Muscle layer of colon (tissue), 2 donors: ENCODE data around the gene WDR26.

Experiments used
- H3K27ac ChIP-seq: one replicate; pipeline ENCODE4 v1.7.0; 2013; ENCODE audit warnings: low read depth, mild to moderate bottlenecking, low read length, moderate library complexity
- H3K27me3 ChIP-seq, 2 donors: one replicate each; pipeline ENCODE4 v1.7.0; 2013; ENCODE audit warnings: low read length in 2 of 2, mild to moderate bottlenecking in 2 of 2; ENCODE audit not compliant: insufficient read depth in 2 of 2, control insufficient read depth in 1 of 2
- H3K36me3 ChIP-seq: one replicate; pipeline ENCODE4 v1.7.0; 2013; ENCODE audit warnings: mild to moderate bottlenecking, low read length; ENCODE audit not compliant: insufficient read depth
- H3K4me1 ChIP-seq: one replicate; pipeline ENCODE4 v1.7.0; 2013; ENCODE audit warnings: mild to moderate bottlenecking, low read length; ENCODE audit not compliant: insufficient read depth
- H3K4me3 ChIP-seq, 2 donors: one replicate each; pipeline ENCODE4 v1.7.0; 2013; ENCODE audit warnings: low read length in 2 of 2, low read depth in 1 of 2, mild to moderate bottlenecking in 1 of 2, moderate library complexity in 1 of 2
- H3K9ac ChIP-seq: one replicate; pipeline ENCODE4 v1.7.0; 2013; ENCODE audit warnings: low read length
- H3K9me3 ChIP-seq: one replicate; pipeline ENCODE4 v1.7.0; 2013; ENCODE audit warnings: mild to moderate bottlenecking, low read length
- donor health status: abdominal sarcoma.
- donor health status: Adenocarcinoma of cecum.

WDR26 gene

GRCh38 chr1:224387943-224388342, 46.7 kb downstream of the WDR26 start:
- no peaks in the 10 kb centered on the region for H3K9me3 ChIP-seq
- H3K36me3 ChIP-seq: peaks cover 37% of the 10 kb centered on the region
- no peak overlapping the region for H3K27ac ChIP-seq
- H3K27me3 ChIP-seq: no peaks in the 10 kb centered on the region
- H3K4me1 ChIP-seq: no peaks in the 10 kb centered on the region
- H3K9ac ChIP-seq: no peak overlapping the region
- no peak overlapping the region for H3K4me3 ChIP-seq

- no peak overlapping the region for H3K4me3 ChIP-seq
- peaks cover 37% of the 10 kb centered on the region for H3K36me3 ChIP-seq
- H3K9ac ChIP-seq: no peak overlapping the region
- no peaks in the 10 kb centered on the region for H3K27me3 ChIP-seq
- H3K27ac ChIP-seq: no peak overlapping the region
- no peaks in the 10 kb centered on the region for H3K9me3 ChIP-seq
- H3K4me1 ChIP-seq: no peaks in the 10 kb centered on the region
Measured at GRCh38 chr1:224387302-224387912, 47.2 kb downstream of the WDR26 start.

- no peak overlapping the region for H3K4me3 ChIP-seq
- no peak overlapping the region for H3K27ac ChIP-seq
- H3K4me1 ChIP-seq: no peaks in the 10 kb centered on the region
- no peak overlapping the region for H3K9ac ChIP-seq
- H3K36me3 ChIP-seq: peaks cover 26% of the 10 kb centered on the region
- no peaks in the 10 kb centered on the region for H3K27me3 ChIP-seq
- no peaks in the 10 kb centered on the region for H3K9me3 ChIP-seq
Measured at GRCh38 chr1:224383218-224383617, 51.4 kb downstream of the WDR26 start.

DNA sequence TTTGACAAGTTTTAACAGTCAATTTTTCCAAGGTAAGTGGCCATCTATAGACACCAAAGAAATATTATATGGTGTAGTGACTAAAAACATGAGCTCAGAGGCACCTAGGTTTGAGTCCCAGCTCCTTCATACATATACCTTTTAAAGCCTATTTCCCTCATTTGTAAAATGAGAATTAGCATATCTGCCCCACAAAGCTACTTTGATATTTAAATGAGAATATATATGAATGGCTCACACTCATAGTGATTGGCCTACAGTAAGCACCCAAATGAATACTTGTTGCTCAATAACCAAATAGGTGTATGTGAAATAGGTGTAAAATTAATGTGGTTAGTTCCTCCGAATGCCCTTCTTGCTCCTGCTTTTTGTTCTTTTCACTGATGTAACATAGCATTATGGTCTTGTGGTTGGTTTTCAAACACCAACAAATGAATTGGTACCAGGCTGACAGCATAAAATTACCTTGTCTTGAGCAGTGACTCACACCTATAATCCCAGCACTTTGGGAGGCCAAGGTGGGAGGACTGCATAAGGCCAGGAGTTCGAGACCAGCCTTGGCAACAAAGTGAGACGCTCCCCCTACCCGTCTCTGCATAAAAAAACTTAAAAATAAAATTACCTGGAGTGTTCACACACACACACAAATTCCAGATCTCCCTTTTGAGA, 52.6 kb downstream of the WDR26 start:
- no peaks in the 10 kb centered on the region for H3K9me3 ChIP-seq
- no peaks in the 10 kb centered on the region for H3K27me3 ChIP-seq
- H3K9ac ChIP-seq: no peak overlapping the region
- no peak overlapping the region for H3K27ac ChIP-seq
- H3K4me1 ChIP-seq: no peaks in the 10 kb centered on the region
- H3K4me3 ChIP-seq: no peak overlapping the region
- peaks cover 28% of the 10 kb centered on the region for H3K36me3 ChIP-seq

DNA sequence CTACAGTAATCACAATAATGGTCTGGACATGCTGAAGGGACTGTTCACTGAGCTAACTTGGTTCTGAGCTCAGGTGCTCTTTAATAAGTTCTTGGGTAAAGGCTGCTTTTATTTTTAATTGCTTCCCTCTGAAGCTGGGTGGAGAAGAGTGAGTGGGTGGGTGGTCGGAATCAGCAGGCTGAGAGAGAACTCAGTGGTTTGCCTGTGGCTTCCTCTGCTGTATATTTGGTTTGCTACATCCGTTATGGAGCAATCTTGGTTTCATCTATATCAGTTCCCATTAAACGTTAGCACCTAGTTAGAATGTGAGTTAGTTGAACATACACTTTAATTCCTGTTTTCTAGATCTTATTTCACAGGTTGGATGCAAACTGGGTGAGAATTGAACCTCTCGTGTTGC, 54.6 kb downstream of the WDR26 start:
- no peak overlapping the region for H3K4me3 ChIP-seq
- H3K9me3 ChIP-seq: no peaks in the 10 kb centered on the region
- no peak overlapping the region for H3K27ac ChIP-seq
- peaks cover 41% of the 10 kb centered on the region for H3K36me3 ChIP-seq
- H3K27me3 ChIP-seq: no peaks in the 10 kb centered on the region
- H3K9ac ChIP-seq: no peak overlapping the region
- H3K4me1 ChIP-seq: no peaks in the 10 kb centered on the region

DNA sequence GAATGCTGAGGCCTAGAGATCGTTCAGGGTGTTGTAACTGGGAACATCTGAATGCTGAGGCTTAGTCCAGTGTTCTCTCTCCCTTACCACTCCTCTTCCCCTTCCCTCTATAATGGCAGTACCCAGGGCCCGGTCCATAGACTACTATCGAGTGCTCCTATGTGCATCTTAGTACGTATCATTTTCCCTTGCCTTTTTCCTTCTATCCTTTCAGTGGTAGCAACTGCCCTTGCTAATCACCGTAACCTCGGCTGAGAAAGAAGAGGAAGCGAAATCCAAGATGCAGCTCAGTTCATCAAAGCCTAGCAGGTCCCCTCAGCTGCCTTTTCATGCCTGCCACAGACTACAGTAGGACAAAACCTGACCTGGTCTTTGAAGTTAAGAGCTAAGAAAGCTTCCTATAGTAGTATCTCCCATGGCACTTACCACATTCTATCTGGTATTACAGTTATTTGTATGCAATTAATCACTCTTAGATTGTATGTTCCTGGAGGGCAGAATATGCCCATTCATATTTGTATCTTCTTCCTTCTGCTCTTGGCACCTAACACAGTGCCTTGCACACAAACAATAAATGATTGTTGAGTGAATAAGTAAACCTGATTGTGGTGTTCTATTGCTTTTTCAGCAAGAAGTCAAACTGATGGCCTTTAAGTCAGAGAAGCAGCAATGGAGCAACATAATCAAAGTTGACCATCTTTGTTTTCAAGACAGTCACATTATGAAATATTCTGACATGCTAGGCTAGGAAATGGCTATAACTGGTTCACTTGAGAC, 55.6 kb downstream of the WDR26 start:
- H3K9me3 ChIP-seq: no peaks in the 10 kb centered on the region
- H3K9ac ChIP-seq: no peak overlapping the region
- H3K4me1 ChIP-seq: no peaks in the 10 kb centered on the region
- peaks cover 47% of the 10 kb centered on the region for H3K36me3 ChIP-seq
- H3K27ac ChIP-seq: no peak overlapping the region
- H3K27me3 ChIP-seq: no peaks in the 10 kb centered on the region
- no peak overlapping the region for H3K4me3 ChIP-seq

- no peak overlapping the region for H3K9ac ChIP-seq
Measured at GRCh38 chr1:224377676-224378006, 57.0 kb downstream of the WDR26 start.

DNA sequence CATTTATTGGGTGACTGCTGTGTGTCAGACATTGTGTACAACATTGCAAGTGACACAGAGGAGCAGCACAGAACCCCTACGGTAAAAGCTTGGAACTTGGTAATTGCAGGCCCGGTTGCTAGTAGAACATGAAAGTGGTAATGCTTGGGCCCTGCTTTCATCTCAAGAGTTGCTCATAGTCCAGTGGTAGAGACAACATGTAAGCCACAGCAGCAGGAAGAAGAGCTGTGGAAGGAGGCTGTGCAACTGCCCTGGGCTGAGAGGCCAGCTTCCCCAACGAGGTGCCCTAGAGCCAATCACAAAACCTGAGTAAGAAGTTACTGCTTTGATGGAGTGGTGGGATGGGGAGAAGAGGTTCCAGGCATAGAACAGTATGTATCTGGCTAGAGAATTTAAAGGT, 59.5 kb downstream of the WDR26 start:
- no peaks in the 10 kb centered on the region for H3K4me1 ChIP-seq
- H3K9ac ChIP-seq: no peak overlapping the region
- no peaks in the 10 kb centered on the region for H3K9me3 ChIP-seq
- peaks cover 63% of the 10 kb centered on the region for H3K36me3 ChIP-seq
- H3K4me3 ChIP-seq: no peak overlapping the region
- no peak overlapping the region for H3K27ac ChIP-seq
- no peaks in the 10 kb centered on the region for H3K27me3 ChIP-seq

More at GRCh38 chr1:224377676-224378006, 57.0 kb downstream of the WDR26 start:
- no peaks in the 10 kb centered on the region for H3K27me3 ChIP-seq
- H3K4me3 ChIP-seq: no peak overlapping the region
- peaks cover 56% of the 10 kb centered on the region for H3K36me3 ChIP-seq
- no peaks in the 10 kb centered on the region for H3K9me3 ChIP-seq
- H3K4me1 ChIP-seq: no peaks in the 10 kb centered on the region
- no peak overlapping the region for H3K27ac ChIP-seq

DNA sequence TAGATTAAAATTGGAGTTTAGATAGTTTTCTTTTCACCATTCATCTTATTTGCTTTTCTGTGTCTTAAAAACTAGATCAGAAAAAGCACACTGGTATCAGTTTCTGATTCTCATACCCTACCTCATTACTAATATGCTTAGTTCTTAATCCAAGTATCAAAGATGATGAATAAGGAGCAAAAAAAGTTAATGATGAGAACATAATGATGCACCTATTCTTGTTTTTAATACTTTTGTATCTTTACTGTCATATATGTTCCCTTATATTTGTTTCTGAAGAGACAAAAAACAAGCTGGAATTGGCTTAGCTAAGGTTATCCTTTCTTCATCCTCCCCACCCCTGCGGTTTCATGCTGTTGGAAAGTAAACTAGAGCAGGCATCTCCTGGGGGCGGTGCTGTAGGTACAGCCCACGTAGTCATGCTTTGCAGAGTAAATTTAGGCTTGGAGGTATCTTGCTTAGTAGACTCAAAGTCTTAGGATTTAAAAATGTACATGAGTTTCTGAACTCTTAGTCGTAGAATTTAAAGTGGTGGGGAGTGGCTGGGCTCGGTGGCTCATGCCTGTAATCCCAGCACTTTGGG, 61.5 kb downstream of the WDR26 start:
- Histone ChIP-seq H3K4me1 (no peaks in the 10 kb centered on the region), H3K4me3 (no peak overlapping the region), H3K27ac (no peak overlapping the region), H3K36me3 (peaks cover 63% of the 10 kb centered on the region), H3K27me3 (no peaks in the 10 kb centered on the region), H3K9me3 (no peaks in the 10 kb centered on the region), H3K9ac (no peak overlapping the region)

DNA sequence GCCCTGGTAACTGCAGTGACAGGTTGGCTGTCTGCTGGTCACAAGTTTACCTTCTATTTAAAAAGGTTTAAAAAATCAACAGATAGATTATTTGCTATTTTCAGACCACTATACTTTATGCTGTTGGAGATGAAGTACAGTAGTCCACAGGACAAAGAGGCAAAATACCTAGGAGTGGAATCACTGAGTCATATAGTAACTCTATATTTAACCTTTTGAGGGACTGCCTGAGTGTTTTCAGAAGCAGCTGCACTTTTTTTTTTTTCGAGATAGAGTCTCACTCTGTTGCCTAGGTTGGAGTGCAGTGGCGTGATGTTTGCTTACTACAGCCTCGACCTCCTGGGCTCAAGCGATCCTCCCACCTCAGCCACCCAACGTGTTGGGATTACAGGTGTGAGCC, 66.2 kb downstream of the WDR26 start:
- Histone ChIP-seq H3K27ac (no peak overlapping the region), H3K9ac (no peak overlapping the region), H3K4me3 (no peak overlapping the region), H3K27me3 (no peaks in the 10 kb centered on the region), H3K36me3 (peaks cover 34% of the 10 kb centered on the region), H3K9me3 (no peaks in the 10 kb centered on the region), H3K4me1 (no peaks in the 10 kb centered on the region)

GRCh38 chr1:224359207-224359606, 75.4 kb downstream of the WDR26 start:
- Histone ChIP-seq H3K27me3 (no peaks in the 10 kb centered on the region), H3K4me1 (peaks cover 22% of the 10 kb centered on the region), H3K4me3 (no peak overlapping the region), H3K9me3 (no peaks in the 10 kb centered on the region), H3K9ac (no peak overlapping the region), H3K36me3 (no peaks in the 10 kb centered on the region), H3K27ac (no peak overlapping the region)
